ENCODE results near the gene ZCCHC24. TPM values are rescaled to one million over a fixed set of nuclear protein-coding genes. Genes with fewer than 3 reads are reported as not detected.

Gene ZCCHC24
- total RNA-seq, 1 experiment from 2014 or later: 3.8 TPM

DNA sequence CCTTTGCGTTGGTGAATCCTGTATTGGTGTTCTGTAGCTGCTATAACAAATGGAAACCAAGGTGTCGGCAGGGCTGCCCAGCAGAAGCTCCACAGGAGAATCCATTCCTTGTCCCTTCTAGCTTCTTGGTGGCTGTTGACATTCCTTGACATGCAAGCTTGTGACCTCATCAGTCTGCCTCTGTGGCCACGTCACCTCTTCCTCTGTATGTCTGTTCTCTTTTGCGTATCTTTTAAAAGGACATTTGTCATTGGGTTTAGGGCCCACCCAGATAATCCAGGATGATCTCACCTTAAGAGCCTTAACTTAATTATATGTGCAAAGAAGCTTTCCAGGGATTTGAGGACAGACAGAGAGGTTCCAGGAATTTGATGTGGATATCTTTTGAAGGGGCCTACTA, 15.3 kb upstream of the ZCCHC24 start:
- no peaks in the 10 kb centered on the region for H3K79me1 ChIP-seq (ENCODE audit: insufficient read depth, low read depth, low read length, poor library complexity, severe bottlenecking)
- no peaks in the 10 kb centered on the region for H3K23me2 ChIP-seq (ENCODE audit: insufficient read length, low read depth, low read length, poor library complexity, severe bottlenecking)
- no peak overlapping the region for H2AFZ ChIP-seq (ENCODE audit: low read length)
- H2BK15ac ChIP-seq (ENCODE audit: low read depth, low read length): no peak overlapping the region
- no peak overlapping the region for H3K4me3 Mint-ChIP-seq
- no peak overlapping the region for H3K9ac ChIP-seq (ENCODE audit: extremely low read depth, insufficient read length, low read length)
- H3K36me3 Mint-ChIP-seq (ENCODE audit: insufficient read depth in 1 of 3, low read depth in 3 of 3): no peaks in the 10 kb centered on the region
- H3K4me2 ChIP-seq (ENCODE audit: insufficient read depth, insufficient read length, low read length): no peak overlapping the region
- H3K56ac ChIP-seq (ENCODE audit: insufficient read length, low read depth, low read length): no peak overlapping the region
- no peak overlapping the region for H3K23ac ChIP-seq (ENCODE audit: insufficient read length, low read depth, low read length)
- no peaks in the 10 kb centered on the region for H4K20me1 ChIP-seq (ENCODE audit: control insufficient read depth, insufficient read depth, insufficient read length)
- H2BK120ac ChIP-seq (ENCODE audit: low read depth, low read length, poor library complexity, severe bottlenecking): no peak overlapping the region
- TF ChIP-seq, protein P1, sequence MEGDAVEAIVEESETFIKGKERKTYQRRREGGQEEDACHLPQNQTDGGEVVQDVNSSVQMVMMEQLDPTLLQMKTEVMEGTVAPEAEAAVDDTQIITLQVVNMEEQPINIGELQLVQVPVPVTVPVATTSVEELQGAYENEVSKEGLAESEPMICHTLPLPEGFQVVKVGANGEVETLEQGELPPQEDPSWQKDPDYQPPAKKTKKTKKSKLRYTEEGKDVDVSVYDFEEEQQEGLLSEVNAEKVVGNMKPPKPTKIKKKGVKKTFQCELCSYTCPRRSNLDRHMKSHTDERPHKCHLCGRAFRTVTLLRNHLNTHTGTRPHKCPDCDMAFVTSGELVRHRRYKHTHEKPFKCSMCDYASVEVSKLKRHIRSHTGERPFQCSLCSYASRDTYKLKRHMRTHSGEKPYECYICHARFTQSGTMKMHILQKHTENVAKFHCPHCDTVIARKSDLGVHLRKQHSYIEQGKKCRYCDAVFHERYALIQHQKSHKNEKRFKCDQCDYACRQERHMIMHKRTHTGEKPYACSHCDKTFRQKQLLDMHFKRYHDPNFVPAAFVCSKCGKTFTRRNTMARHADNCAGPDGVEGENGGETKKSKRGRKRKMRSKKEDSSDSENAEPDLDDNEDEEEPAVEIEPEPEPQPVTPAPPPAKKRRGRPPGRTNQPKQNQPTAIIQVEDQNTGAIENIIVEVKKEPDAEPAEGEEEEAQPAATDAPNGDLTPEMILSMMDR (conservative IDR thresholded peaks at IDR 0.05): no peak
- H4K8ac ChIP-seq (replicated peaks; ENCODE audit: insufficient read length, low read depth, low read length): no peak overlapping the region
- H3K9me3 Mint-ChIP-seq: no peaks in the 10 kb centered on the region; a peak in 1 of 5 replicates
- H2AK5ac ChIP-seq (ENCODE audit: insufficient read length, low read length): no peak overlapping the region
- H3K4me1 Mint-ChIP-seq: no peaks in the 10 kb centered on the region
- no peaks in the 10 kb centered on the region; the same call in 1 of the 2 replicates for H3K27me3 ChIP-seq (ENCODE audit: insufficient read depth, low read length)
- H4K5ac ChIP-seq (ENCODE audit: insufficient read length, low read depth, low read length): no peak overlapping the region
- DNase-seq: no peak
- no peak overlapping the region for H3K27ac ChIP-seq (ENCODE audit: insufficient read length, low read depth, low read length)
- peaks cover 22% of the 10 kb centered on the region for H3K27me3 Mint-ChIP-seq (ENCODE audit: low read depth)
- H3K79me2 ChIP-seq (ENCODE audit: insufficient read depth, low read length): no peaks in the 10 kb centered on the region
- no CpG with 5 or more reads among the region's 4 CpGs for WGBS (ENCODE audit: extremely low coverage, insufficient read length, low lambda C conversion rate)
- H2BK20ac ChIP-seq (ENCODE audit: low read depth, low read length, poor library complexity, severe bottlenecking): no peak overlapping the region
- H3K9me3 ChIP-seq (ENCODE audit: control insufficient read depth, low read depth, low read length): no peaks in the 10 kb centered on the region
- H3K18ac ChIP-seq (ENCODE audit: insufficient read length, low read depth, low read length): no peak overlapping the region
- H3K27ac Mint-ChIP-seq: no peak overlapping the region
- H3K14ac ChIP-seq (ENCODE audit: insufficient read depth, low read length): no peak overlapping the region
- H3K4me1 ChIP-seq (ENCODE audit: insufficient read depth, low read length): no peaks in the 10 kb centered on the region
- no peak overlapping the region for H3K4ac ChIP-seq (ENCODE audit: low read depth, low read length)
- H4K91ac ChIP-seq (ENCODE audit: insufficient read length, low read depth, low read length): no peak overlapping the region
- no peak overlapping the region for H2BK12ac ChIP-seq (ENCODE audit: insufficient read length, low read depth, low read length)
- no peak overlapping the region for H3T11ph ChIP-seq (ENCODE audit: low read length)
- H2BK5ac ChIP-seq (ENCODE audit: insufficient read length, low read length): no peak overlapping the region
